Smooth muscle cell (in vitro differentiated cells): ENCODE data around the gene HTR3B. TPM values are rescaled to one million over a fixed set of nuclear protein-coding genes. Genes with fewer than 3 reads are reported as not detected.

Source experiments
- DNase-seq: peaks from one replicate; lab custom pipeline; 2025; ENCODE audit not compliant: unreplicated experiment; lab: John Stamatoyannopoulos, UW
- H2AFZ ChIP-seq: fragments of 200-600 bp; sonication (generic); 2 replicates; pipeline ENCODE4 v1.6.0; 2016; ENCODE audit warnings: antibody characterized with exemption, low read depth, mild to moderate bottlenecking
- H3F3A ChIP-seq: fragments of 200-600 bp; sonication (generic); 2 replicates; pipeline ENCODE4 v1.6.0; 2017; ENCODE audit warnings: antibody characterized with exemption, low read depth
- H3K27ac ChIP-seq: fragments of 200-600 bp; sonication (generic); 2 replicates; pipeline ENCODE4 v1.5.1; 2016; ENCODE audit warnings: low read depth, mild to moderate bottlenecking
- H3K27me3 ChIP-seq: fragments of 200-600 bp; sonication (generic); 2 replicates; pipeline ENCODE4 v1.6.1; 2016; ENCODE audit warnings: low read depth, mild to moderate bottlenecking
- H3K36me3 ChIP-seq: fragments of 200-600 bp; sonication (generic); 2 replicates; pipeline ENCODE4 v1.5.1; 2016; ENCODE audit warnings: low read depth
- H3K4me1 ChIP-seq: fragments of 200-600 bp; sonication (generic); 2 replicates; pipeline ENCODE4 v1.5.1; 2016; ENCODE audit warnings: low read depth
- H3K4me2 ChIP-seq: fragments of 200-600 bp; sonication (generic); 2 replicates; pipeline ENCODE4 v1.6.0; 2016; ENCODE audit warnings: mild to moderate bottlenecking
- H3K4me3 ChIP-seq: fragments of 200-600 bp; sonication (generic); 2 replicates; pipeline ENCODE4 v1.5.1; 2016; ENCODE audit warnings: mild to moderate bottlenecking
- H3K79me2 ChIP-seq: fragments of 200-600 bp; sonication (generic); 2 replicates; pipeline ENCODE4 v1.6.0; 2016; ENCODE audit warnings: low read depth, mild to moderate bottlenecking
- H3K9ac ChIP-seq: fragments of 200-600 bp; sonication (generic); 2 replicates; pipeline ENCODE4 v1.6.0; 2016; ENCODE audit warnings: low read depth
- H3K9me3 ChIP-seq: fragments of 200-600 bp; sonication (generic); replicated peaks from 2 replicates; pipeline ENCODE4 v1.5.1; 2016; ENCODE audit warnings: low read depth
- H4K20me1 ChIP-seq: fragments of 200-600 bp; sonication (generic); 2 replicates; pipeline ENCODE4 v1.6.0; 2016; ENCODE audit warnings: low read depth
- CTCF ChIP-seq: fragments of 200-600 bp; sonication (generic); IDR thresholded peaks from 2 replicates; pipeline ENCODE4 v1.5.1; 2017; ENCODE audit warnings: borderline replicate concordance, mild to moderate bottlenecking, antibody characterized with exemption; ENCODE audit not compliant: insufficient read depth, poor library complexity, severe bottlenecking
- WGBS: methylation state at CpG from one replicate; pipeline ENCODE4 v1.1.7; 2016; ENCODE audit warnings: low lambda C conversion rate; 5-methylcytosine and 5-hydroxymethylcytosine counted together
- polyA plus RNA-seq: library from polyadenylated mRNA; unstranded; fragments of >200 nt; fragmentation: Nextera tagmentation; extraction: Ambion mirVana; gene quantifications from 2 replicates; pipeline ENCODE4 v1.2.1, GENCODE V29; 2016
- total RNA-seq: library from RNA; depleted of rRNA; stranded (reverse); fragments of >200 nt; gene quantifications from 2 replicates; pipeline ENCODE4 v1.2.3, GENCODE V29; 2014

Gene HTR3B
- total and polyA plus RNA-seq, 2 experiments from 2014 or later: not detected

- Histone ChIP-seq H3K9ac (no peak overlapping the region), H3K9me3 (no peaks in the 10 kb centered on the region), H3K4me1 (no peaks in the 10 kb centered on the region), H3K36me3 (no peaks in the 10 kb centered on the region), H2AFZ (no peak overlapping the region), H4K20me1 (no peaks in the 10 kb centered on the region), H3K27ac (no peak overlapping the region), H3K4me2 (no peak overlapping the region), H3K4me3 (no peak overlapping the region), H3K27me3 (peaks cover 37% of the 10 kb centered on the region), H3F3A (no peaks in the 10 kb centered on the region), H3K79me2 (no peaks in the 10 kb centered on the region)
- no peak for DNase-seq
- TF ChIP-seq CTCF: no peak
- 70% methylated on average over 1 of the region's 1 CpG for WGBS
Observed at GRCh38 chr11:113967361-113967760, 62.8 kb downstream of the HTR3B start.

GRCh38 chr11:113971506-113972195, 67.1 kb downstream of the HTR3B start:
- Histone ChIP-seq H3K4me3 (no peak overlapping the region), H4K20me1 (no peaks in the 10 kb centered on the region), H3K27ac (no peak overlapping the region), H3K4me1 (peaks cover 7% of the 10 kb centered on the region), H3F3A (no peaks in the 10 kb centered on the region), H3K36me3 (no peaks in the 10 kb centered on the region), H3K27me3 (peaks cover 42% of the 10 kb centered on the region), H2AFZ (no peak overlapping the region), H3K9me3 (no peaks in the 10 kb centered on the region), H3K9ac (no peak overlapping the region), H3K79me2 (no peaks in the 10 kb centered on the region), H3K4me2 (no peak overlapping the region)
- no peak for DNase-seq
- no peak for TF ChIP-seq CTCF
- 74% methylated on average over 15 of the region's 15 CpGs for WGBS

- peaks cover 48% of the 10 kb centered on the region for H3K27me3 ChIP-seq
- no peak for TF ChIP-seq CTCF
- no peaks in the 10 kb centered on the region for H4K20me1 ChIP-seq
- no peak within 1 kb of the TSS for H3K4me3 ChIP-seq
- no peak within 1 kb of the TSS for H3K9ac ChIP-seq
- no peak within 1 kb of the TSS for H3K27ac ChIP-seq
- no peak within 1 kb of the TSS for H3K4me2 ChIP-seq
- no peak within 1 kb of the TSS for H2AFZ ChIP-seq
- no peaks in the 10 kb centered on the region for H3K36me3 ChIP-seq
- peaks cover 7% of the 10 kb centered on the region for H3K4me1 ChIP-seq
- no peaks in the 10 kb centered on the region for H3F3A ChIP-seq
- no peaks in the 10 kb centered on the region for H3K79me2 ChIP-seq
- no peaks in the 10 kb centered on the region for H3K9me3 ChIP-seq
- WGBS: 28% methylated on average over 12 of the region's 12 CpGs
- DNase-seq: no peak
Observed at GRCh38 chr11:113974741-113975470, 70.3 kb downstream of the HTR3B start, which contains the start of gene HTR3A. HTR3A (plus strand) TSS chr11:113975108; CDS start chr11:113975326, 218 bp downstream.
